Measurements from ENCODE around the gene IGF2BP3.

Gene IGF2BP3

DNA sequence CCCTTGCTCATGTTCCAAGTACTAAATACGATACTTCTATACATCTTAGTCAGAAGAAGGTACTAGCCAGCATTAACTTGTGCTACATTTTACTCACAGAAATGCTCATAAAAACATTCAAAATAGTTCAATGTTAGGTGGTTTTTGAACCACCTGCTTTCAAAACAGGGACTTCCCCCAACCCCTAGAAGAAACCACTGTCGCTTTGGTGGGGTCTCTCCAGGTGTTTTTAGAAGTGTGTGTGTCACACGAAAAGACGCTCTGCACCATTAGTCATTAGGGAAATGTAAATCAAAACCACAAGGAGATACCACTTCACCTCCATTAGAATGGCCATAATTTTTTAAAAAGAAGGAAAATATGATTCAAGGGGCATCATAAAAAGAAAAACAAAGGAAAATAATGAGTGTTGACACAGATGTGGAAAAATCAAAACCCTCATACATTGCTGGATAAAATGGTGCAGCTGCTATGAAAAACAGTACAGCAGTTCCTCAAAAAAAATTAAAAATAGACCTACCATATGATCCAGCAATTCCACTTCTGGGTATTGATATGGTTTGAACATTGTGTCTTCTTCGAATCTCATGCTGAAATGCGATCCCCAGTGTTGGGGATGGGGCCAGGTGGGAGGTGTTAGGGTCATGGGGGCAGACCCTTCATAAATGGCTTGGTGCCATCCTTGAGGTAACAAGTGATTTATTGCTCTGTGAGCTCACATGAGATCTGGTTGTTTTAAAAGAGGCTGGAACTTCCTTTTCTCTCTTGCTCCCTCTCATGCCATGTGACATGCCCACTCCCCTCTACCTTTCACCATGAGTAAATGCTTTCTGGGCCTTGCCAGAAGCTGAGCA is 96.9 kb downstream of the IGF2BP3 start:
- DNase-seq, result no peak

DNA sequence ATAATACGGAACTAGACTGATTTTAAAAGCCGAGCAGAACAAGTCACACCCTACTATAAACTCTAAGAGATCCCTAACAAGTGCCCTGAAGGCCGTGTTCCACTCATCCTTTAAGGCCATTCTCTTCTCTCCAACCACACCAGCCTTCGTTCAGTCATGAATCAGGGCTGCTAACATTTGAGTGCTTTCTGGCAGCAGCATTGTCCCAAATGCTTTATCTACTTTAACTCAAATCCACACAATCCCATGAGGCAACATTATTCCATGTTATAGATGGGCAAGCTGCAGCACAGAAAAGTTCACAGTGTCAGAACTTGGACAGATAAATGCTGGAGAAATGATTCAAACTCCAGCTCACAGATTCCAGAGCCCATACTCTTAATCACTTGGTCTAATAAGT is 97.7 kb downstream of the IGF2BP3 start:
- no peak for DNase-seq

DNA sequence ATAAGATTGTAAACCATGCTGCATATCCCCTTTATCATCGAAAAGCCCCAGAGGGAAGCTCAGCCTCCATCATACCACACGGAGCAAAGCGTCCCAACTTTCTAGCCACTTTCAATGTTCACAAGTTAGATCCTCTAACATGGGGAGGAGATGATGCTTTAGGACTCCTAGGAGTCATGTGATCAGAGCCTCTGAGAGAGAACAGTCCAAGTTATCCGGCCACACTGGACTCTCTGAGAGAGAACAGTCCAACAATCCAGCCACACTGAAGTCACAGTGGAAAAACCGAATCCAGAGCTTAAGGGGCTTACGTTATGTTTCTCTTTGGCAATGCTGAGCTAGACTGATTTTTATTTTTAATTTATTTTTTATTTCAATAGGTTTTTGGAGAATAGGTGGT is 98.6 kb downstream of the IGF2BP3 start:
- no peak for DNase-seq

- no peak for DNase-seq
Observed at GRCh38 chr7:23369695-23370404, 100.4 kb downstream of the IGF2BP3 start.

DNA sequence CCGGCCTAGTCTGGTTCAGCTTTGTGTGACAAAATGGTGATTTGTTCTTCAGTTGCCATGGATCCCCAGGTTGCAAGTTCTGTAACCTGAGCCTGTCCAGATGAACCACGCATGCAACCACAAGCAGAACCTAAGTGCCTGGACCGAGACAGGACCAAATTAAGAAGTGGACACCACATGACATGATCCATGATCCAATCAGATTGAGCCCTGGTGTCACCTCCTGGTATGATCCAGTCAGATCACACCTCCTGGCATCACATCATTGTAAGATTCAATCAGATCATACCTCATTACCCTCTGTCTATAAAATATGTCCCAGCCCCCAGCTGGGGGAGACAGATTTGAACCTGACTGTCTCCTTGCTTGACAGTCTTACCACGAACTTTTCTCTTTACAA is 101.2 kb downstream of the IGF2BP3 start:
- DNase-seq, result no peak

DNA sequence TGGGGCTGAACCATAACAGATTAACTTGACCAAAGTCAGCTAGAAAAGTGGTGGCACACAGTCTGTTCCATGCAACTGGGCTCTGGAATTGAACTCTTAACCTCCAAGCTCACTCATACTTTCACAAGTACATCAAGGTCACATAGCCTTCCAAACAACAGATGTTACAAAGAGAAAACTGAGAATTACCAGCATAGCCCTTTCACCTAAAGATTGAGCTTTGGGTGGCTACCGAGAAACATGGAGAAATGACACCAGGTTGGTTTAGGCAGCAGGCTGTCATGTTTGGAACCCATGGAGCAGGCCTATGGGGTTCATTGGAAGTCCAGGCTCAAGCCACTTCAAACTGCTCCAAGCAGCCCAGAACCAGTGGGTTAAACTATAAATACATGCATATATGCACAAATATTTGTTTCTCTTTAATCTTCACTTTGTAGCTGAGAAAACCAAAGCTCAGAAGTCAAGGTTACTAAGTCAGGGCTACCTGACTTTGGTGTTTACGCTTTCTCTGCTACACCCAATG is 112.1 kb downstream of the IGF2BP3 start:
- DNase-seq, result no peak

- peak in 1 of 2 experiments; percentile 32 for DNase-seq
Observed at GRCh38 chr7:23357190-23358093, 112.8 kb downstream of the IGF2BP3 start.

- DNase-seq, result no peak
Observed at GRCh38 chr7:23356726-23357125, 113.6 kb downstream of the IGF2BP3 start.

- no peak for DNase-seq
Observed at GRCh38 chr7:23356168-23356567, 114.1 kb downstream of the IGF2BP3 start.

DNA sequence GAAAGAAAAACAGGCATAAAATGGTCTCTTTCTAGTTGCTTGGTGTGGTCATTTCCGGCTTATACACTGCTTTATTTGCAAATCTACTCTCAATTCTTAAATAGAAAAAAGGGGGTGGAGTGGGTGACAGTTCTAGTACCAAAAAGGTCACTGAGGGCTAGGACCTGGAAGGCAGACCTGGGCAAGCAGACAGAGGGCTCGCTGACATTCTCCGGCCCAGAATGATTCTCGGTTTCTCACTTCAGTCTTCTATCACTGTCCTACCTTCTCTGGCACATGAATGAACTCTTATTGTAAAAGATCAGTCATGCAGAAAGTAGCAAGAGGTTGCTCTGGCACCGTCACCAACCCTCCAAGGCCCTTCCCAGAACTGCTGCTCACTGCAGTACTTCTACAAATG is 117.1 kb downstream of the IGF2BP3 start:
- DNase-seq, result peak in 1 of 2 experiments; percentile 75

DNA sequence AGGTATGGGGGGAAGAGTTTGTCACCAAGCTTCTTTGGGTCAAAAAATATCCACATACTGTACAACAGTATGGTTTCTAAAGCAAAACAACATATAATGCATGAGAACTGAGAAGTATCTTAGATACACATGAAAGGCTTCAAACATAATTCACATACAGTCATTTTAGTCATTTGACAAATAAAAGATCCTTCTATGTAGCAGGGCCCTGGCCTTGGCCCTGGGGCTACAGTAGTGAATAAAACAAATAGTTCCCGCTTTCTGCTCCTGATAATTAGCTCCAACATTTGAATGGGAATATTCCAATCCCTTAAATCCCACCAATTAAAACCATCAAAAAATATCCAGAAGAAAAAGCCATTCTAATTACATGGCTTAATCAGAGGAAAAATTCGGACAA is 119.8 kb downstream of the IGF2BP3 start:
- DNase-seq, result no peak

- DNase-seq, result peak in 1 of 2 experiments; percentile 15
Observed at GRCh38 chr7:23349484-23350157, 120.7 kb downstream of the IGF2BP3 start.

DNA sequence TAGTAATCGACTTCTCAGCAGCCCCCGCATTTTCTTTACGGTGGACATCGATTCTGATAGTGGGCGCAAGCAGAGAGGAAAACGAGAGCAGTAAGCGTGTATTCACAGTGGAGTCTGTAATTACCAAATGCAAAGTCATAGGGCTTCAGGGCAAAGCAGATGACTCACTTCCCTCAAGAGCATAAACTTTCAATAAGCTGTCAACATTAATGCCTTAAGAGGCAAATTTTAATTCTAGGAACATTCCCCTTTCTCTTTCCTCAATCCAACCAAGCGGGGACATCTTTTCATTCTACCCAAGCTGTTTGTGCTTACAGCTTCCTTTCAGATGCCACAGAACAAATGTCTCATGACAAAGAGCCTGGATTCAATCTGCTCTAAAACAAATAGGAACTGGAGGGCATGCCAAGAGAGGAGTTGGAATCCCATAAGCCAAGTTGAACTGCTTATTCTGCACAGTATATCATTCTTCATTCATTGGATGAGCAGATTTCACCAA is 122.6 kb downstream of the IGF2BP3 start:
- peak; percentile 65 to 90 for DNase-seq

DNA sequence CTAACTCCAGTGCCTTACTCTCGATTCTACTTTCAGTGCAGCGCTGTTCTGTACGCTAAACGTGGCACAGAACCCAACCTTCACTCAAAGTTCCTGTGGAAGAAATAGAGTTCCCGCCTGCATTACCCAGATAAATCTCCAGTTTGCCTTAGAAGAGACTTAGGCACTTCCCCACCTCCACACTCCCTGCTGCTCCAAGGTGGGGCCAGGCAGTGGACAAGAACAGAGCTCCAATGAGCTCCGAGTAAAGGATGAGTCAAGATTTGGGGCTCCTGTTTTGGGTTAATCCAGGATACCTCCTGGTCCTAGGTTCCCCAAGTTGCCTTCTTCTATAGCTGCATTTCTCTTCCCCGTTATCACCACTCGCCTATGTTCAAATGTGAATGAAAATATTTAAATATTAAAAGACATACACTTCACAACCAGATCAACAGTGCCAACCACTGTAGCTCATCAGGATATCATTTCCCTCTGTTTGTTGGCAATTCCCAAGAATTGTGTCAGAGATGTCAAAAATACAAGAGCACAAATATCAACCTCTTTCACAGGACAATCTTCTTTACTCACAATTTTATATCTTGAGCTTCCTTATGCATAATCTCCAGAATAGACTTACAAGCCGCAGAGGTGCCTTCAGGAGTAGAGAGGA is 123.1 kb downstream of the IGF2BP3 start:
- no peak for DNase-seq

- no peak for DNase-seq
Observed at GRCh38 chr7:23346316-23346715, 124.0 kb downstream of the IGF2BP3 start.

- no peak for DNase-seq
Observed at GRCh38 chr7:23345601-23346000, 124.7 kb downstream of the IGF2BP3 start.

DNA sequence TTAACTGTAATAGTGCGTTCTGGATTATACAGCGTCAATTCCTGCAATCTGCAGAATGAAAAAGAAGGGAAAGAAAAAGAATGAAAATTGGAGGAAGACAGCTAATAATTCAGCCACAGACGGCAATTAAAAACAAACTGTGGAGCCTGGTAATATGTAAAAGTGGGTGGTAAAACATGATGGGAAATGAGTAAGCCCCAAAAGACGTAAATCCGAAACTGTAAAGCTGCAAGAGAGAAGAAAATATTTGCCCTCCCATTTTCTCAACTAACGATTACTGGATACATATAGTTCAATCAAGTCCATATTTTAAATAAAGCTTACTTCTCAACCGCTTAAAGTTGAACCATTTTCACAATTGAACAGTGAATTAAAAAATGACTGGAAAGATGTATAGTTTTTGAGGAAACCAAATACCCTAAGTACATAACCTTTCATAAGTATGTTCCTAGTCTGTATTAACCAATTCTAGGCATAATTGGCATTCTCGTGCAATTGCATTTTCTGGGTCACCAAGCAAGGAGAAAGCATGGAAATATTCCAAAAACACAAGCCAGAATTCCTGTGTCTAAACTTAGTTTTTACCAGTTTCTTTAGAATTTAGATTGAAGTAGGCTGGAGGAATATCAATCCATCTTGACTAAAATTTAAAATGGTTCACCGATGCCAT is 126.3 kb downstream of the IGF2BP3 start:
- DNase-seq, result peak in 1 of 2 experiments; percentile 56

DNA sequence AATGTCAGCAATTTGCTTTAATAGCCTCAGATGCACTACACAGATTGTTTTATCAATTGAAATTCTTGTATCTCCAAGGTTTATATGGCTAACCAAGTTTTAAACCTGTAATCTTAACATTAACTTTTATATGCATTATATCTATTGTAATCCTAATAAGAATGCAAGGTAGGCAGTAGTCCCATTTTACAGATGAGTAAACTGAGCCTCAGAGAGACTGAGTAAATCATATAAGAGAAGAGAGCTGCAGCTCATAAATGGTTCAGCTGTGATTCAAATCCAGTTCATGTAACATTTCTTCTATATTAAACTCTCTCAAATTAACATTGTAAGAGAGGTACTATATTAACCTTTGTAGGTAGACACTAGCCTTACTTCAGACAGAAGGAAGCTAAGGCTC is 127.2 kb downstream of the IGF2BP3 start:
- no peak for DNase-seq

DNA sequence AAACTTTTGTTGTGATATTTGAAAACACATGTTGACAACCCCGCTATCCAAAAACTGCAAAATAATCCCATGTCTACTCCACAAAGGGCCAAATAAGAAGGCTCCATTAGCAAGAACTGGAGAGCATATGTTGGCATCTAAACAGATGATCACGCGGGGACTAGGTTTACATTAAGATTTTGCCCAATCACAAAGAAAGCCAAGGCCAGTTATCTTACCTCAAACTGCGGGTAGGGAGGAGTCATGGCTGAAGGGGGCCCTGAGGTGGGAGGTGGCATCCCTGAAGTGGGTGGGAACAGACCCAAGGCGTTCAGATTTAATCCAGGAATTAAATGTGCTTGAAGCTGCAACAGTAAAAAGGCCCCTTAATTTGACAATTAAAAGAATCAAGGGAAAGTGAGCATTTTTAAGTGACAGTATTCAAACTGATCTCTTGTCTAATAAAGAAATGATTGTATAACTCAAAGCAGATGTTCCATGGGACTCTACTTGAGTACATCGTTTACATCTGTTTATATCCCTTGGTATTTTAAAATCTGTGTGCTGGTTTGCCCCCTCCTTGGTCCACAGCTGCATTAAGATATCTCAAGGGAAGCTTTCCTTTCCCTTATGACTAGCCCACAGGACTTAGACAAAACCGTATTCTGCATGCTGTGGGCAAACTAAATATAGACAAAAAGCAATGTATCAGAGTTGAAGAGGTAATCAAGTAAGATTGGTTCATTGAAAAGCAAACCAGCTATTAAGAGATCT is 128.3 kb downstream of the IGF2BP3 start:
- DNase-seq, result no peak

DNA sequence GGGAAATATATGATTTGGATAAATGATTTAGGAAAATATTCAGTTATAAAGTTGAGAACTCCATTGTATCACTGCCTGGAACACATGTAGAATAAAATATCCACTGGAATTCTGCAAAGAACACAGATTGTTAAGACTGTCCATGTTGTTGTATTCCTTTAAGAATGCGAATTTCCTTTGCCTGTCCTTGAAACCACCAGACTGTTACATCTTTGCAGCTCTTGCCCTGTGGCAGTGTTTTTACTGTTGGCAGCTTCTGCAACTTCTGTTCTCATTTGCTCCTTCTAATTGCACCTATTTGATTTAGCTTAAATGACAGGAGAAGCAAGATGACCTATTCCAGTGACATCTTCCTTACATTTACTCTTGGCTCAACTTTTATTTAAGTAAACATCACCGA is 131.4 kb downstream of the IGF2BP3 start:
- no peak for DNase-seq

All from NCI-H446 (cell line).